GM21786 (cell line): Measurements from ENCODE around the gene CBLL1.

Source experiments
- ATAC-seq: cut with Tn5 transposase; IDR thresholded peaks from one replicate; pipeline ENCODE4 v1.9.1; 2021; ENCODE audit not compliant: unreplicated experiment

CBLL1 gene

GRCh38 chr7:107809179-107809578 lies 65.2 kb downstream of the CBLL1 start:
- no peak for ATAC-seq

- no peak for ATAC-seq
Measured at GRCh38 chr7:107810626-107811025, 66.7 kb downstream of the CBLL1 start.
